GM18519 (cell line): Measurements from ENCODE around the gene LINC00237.

Experiments
- ATAC-seq: cut with Tn5 transposase; IDR thresholded peaks from one replicate; pipeline ENCODE4 v1.9.1; 2021; ENCODE audit warnings: mild to moderate bottlenecking, moderate library complexity; ENCODE audit not compliant: unreplicated experiment, low FRiP score

LINC00237 gene

GRCh38 chr20:21100578-21101452, 5.3 kb downstream of the LINC00237 start:
- no peak for ATAC-seq

- no peak for ATAC-seq
These were observed 6.2 kb downstream of the LINC00237 start for GRCh38 chr20:21099751-21100577.

GRCh38 chr20:21096321-21097043, 9.7 kb downstream of the LINC00237 start:
- peak; percentile 65 for ATAC-seq

- no peak for ATAC-seq
These were observed 13.4 kb downstream of the LINC00237 start for GRCh38 chr20:21092806-21093205.

- no peak for ATAC-seq
These were observed 15.4 kb downstream of the LINC00237 start for GRCh38 chr20:21090721-21091120.

GRCh38 chr20:21090111-21090618, 16.0 kb downstream of the LINC00237 start:
- ATAC-seq: no peak

GRCh38 chr20:21089391-21089790, 16.8 kb downstream of the LINC00237 start:
- ATAC-seq: no peak

GRCh38 chr20:21087862-21088540, 18.2 kb downstream of the LINC00237 start:
- no peak for ATAC-seq

- ATAC-seq: no peak
These were observed 22.3 kb downstream of the LINC00237 start for GRCh38 chr20:21083825-21084325.

- ATAC-seq: no peak
These were observed 23.6 kb downstream of the LINC00237 start for GRCh38 chr20:21082584-21082983.

- ATAC-seq: no peak
These were observed 28.3 kb downstream of the LINC00237 start for GRCh38 chr20:21077809-21078345.

- no peak for ATAC-seq
These were observed 30.1 kb downstream of the LINC00237 start for GRCh38 chr20:21076073-21076472.

GRCh38 chr20:21075471-21075870, 30.7 kb downstream of the LINC00237 start:
- ATAC-seq: no peak

- peak; percentile 91 for ATAC-seq
These were observed 31.4 kb downstream of the LINC00237 start for GRCh38 chr20:21074605-21075336.

- no peak for ATAC-seq
These were observed 38.9 kb downstream of the LINC00237 start for GRCh38 chr20:21067255-21067654.

GRCh38 chr20:21064924-21065323, 41.2 kb downstream of the LINC00237 start:
- no peak for ATAC-seq

GRCh38 chr20:21063276-21063675, 42.9 kb downstream of the LINC00237 start:
- ATAC-seq: no peak

- ATAC-seq: no peak
These were observed 53.0 kb downstream of the LINC00237 start for GRCh38 chr20:21053002-21053762.
